Measurements from ENCODE around the gene TOLLIP. TPM values are rescaled to one million over a fixed set of nuclear protein-coding genes. Genes with fewer than 3 reads are reported as not detected.

Gene TOLLIP
- total RNA-seq, 1 donor from 2014 or later = 71.1 TPM

- peak; percentile 68 for DNase-seq
- peaks cover 7% of the 10 kb centered on the region for H3K36me3 ChIP-seq
- ATAC-seq = peak; percentile 11
- no peaks in the 10 kb centered on the region for H3K27me3 ChIP-seq
- peaks cover 76% of the 10 kb centered on the region for H3K4me1 ChIP-seq
- H3K27ac ChIP-seq = peak overlapping the region; percentile 63
- no peaks in the 10 kb centered on the region for H3K9me3 ChIP-seq
- H3K4me3 ChIP-seq = no peak overlapping the region
- TF ChIP-seq, protein P1, sequence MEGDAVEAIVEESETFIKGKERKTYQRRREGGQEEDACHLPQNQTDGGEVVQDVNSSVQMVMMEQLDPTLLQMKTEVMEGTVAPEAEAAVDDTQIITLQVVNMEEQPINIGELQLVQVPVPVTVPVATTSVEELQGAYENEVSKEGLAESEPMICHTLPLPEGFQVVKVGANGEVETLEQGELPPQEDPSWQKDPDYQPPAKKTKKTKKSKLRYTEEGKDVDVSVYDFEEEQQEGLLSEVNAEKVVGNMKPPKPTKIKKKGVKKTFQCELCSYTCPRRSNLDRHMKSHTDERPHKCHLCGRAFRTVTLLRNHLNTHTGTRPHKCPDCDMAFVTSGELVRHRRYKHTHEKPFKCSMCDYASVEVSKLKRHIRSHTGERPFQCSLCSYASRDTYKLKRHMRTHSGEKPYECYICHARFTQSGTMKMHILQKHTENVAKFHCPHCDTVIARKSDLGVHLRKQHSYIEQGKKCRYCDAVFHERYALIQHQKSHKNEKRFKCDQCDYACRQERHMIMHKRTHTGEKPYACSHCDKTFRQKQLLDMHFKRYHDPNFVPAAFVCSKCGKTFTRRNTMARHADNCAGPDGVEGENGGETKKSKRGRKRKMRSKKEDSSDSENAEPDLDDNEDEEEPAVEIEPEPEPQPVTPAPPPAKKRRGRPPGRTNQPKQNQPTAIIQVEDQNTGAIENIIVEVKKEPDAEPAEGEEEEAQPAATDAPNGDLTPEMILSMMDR (IDR thresholded peaks at IDR 0.05) = peak; percentile 32
- intact Hi-C loops (cut with DNase I) = no loop called here
These were observed 6.2 kb downstream of the TOLLIP start for GRCh38 chr11:1303126-1303821.

DNA sequence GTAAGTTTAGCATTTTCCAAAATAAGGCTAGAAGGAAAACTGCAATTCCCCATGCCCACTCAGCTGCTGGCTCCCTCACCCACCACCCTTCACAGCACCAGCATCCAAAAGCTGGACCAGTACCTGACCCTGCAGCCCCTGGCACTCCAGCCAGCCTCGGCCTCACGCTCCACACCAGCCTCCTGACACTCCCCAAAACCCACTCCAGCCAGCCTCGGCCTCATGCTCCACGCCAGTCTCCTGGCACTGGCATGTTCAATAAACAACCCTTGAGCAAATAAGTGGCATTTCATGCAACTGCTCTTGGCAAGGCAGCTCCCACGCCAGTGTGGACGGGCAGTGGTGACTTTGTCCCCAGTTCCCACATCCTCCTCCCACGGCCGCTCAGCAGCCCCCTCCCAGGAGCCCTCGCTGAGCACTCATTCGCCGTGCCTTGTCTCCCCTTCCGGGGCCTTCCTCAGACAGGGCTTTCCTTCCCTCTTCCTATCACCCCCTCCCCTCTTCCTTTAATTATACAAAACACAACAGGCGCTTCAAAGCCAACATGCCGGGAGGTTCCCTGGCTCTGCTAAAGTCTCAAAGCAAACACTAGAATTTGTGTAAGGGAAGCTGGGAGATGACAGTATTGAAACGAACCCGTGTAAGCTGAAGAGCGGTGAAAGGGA, 6.8 kb downstream of the TOLLIP start:
- intact Hi-C loops (cut with DNase I) = no loop called here
- H3K27ac ChIP-seq = peak overlapping the region; percentile 17
- H3K9me3 ChIP-seq = no peaks in the 10 kb centered on the region
- no peak overlapping the region for H3K4me3 ChIP-seq
- ATAC-seq (peak; percentile 10), DNase-seq (peak; percentile 64)
- TF ChIP-seq, protein P1 (IDR thresholded peaks at IDR 0.05) = no peak
- H3K27me3 ChIP-seq = no peaks in the 10 kb centered on the region
- H3K4me1 ChIP-seq = peaks cover 76% of the 10 kb centered on the region
- peaks cover 7% of the 10 kb centered on the region for H3K36me3 ChIP-seq

GRCh38 chr11:1302041-1302460, 7.4 kb downstream of the TOLLIP start:
- no peak overlapping the region for H3K27ac ChIP-seq
- H3K27me3 ChIP-seq = no peaks in the 10 kb centered on the region
- H3K4me3 ChIP-seq = no peak overlapping the region
- intact Hi-C loops (cut with DNase I) = no loop called here
- H3K9me3 ChIP-seq = no peaks in the 10 kb centered on the region
- TF ChIP-seq, protein P1 (IDR thresholded peaks at IDR 0.05) = no peak
- peaks cover 76% of the 10 kb centered on the region for H3K4me1 ChIP-seq
- ATAC-seq = no peak
- DNase-seq = no peak
- H3K36me3 ChIP-seq = peaks cover 7% of the 10 kb centered on the region

DNA sequence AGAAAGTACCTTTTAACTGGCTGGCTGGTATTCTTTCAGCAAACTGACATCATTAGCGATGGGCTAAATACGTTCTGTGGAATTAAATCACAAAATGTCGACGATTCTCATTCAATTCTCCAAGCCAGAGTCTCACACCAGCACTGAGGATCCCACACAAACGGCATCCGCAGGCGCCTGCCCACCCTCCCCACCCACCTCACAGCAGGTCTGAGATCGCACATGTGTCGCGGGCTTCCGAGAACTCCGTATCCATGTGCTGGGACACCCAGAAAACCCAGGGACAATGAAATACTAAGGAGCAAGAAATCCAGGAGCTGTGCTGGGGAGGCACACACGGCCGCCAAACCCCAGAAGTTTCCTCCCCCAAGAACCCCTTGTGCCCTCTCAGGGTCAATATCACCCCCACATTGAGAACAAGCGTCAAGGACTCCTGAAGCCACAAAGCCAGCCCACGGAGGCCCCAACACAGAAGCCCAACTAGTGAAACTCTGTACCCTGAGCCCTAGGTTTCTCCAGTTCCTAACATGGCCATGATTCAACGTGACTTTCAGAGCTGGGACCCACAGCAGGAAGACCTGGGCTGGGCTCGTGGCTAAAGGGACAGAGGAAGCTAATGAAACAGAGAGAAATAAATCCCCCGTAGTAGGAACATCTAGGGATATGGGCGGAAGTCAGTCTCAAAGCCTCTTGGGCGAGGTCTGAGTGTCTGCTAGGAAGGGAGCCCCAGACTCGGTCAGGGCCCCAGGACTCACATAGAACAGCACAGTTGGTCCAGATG, 8.0 kb downstream of the TOLLIP start:
- TF ChIP-seq, protein P1 (IDR thresholded peaks at IDR 0.05) = no peak
- peaks cover 7% of the 10 kb centered on the region for H3K36me3 ChIP-seq
- no peaks in the 10 kb centered on the region for H3K9me3 ChIP-seq
- H3K27me3 ChIP-seq = no peaks in the 10 kb centered on the region
- H3K4me3 ChIP-seq = no peak overlapping the region
- DNase-seq (no peak), ATAC-seq (no peak)
- peaks cover 71% of the 10 kb centered on the region for H3K4me1 ChIP-seq
- intact Hi-C loops (cut with DNase I) = no loop called here
- no peak overlapping the region for H3K27ac ChIP-seq

- intact Hi-C loops (cut with DNase I) = no loop called here
- Histone ChIP-seq H3K27ac (no peak overlapping the region), H3K27me3 (no peaks in the 10 kb centered on the region), H3K4me3 (no peak overlapping the region), H3K36me3 (peaks cover 5% of the 10 kb centered on the region), H3K4me1 (peaks cover 67% of the 10 kb centered on the region), H3K9me3 (no peaks in the 10 kb centered on the region)
- TF ChIP-seq, protein P1 (IDR thresholded peaks at IDR 0.05) = no peak
- DNase-seq = no peak
- ATAC-seq = no peak
These were observed 8.8 kb downstream of the TOLLIP start for GRCh38 chr11:1300569-1301187.

All from upper lobe of right lung (tissue), 1 donor.